Measurements from ENCODE around the gene RMDN3. TPM values are rescaled to one million over a fixed set of nuclear protein-coding genes. Genes with fewer than 3 reads are reported as not detected.
A peak's percentile ranks its signal among the peaks of the same experiment; 100 is the strongest.

Gene RMDN3
- total RNA-seq, 4 donors from 2014 or later: 29.2 to 39.8 (median 31.7) TPM

GRCh38 chr15:40766194-40766815 lies 11.3 kb upstream of the RMDN3 start:
- DNase-seq: no peak
- WGBS, 2 donors: 81 to 87% methylated on average over 5 to 7 of the region's 7 CpGs
- peaks cover 18 to 50% of the 10 kb centered on the region in 2 donors for H3K4me1 ChIP-seq
- peaks cover 0 to 3% of the 10 kb centered on the region in 2 donors for H3K36me3 ChIP-seq
- H3K9me3 ChIP-seq: no peaks in the 10 kb centered on the region
- TF ChIP-seq CTCF (IDR thresholded peaks at IDR 0.05) (no peak), POLR2A (IDR thresholded peaks at IDR 0.05) (no peak)
- no peak overlapping the region for H3K4me3 ChIP-seq (replicated peaks in 1 of 3)
- no peaks in the 10 kb centered on the region for H3K27me3 ChIP-seq
- intact Hi-C loops (cut with DNase I): loop anchor here (10.0 kb wide), 1 partner anchor 128 kb away; the partner anchor contains the start of gene VPS18
- no peak overlapping the region for H3K27ac ChIP-seq

GRCh38 chr15:40764629-40765103 lies 9.6 kb upstream of the RMDN3 start:
- H3K9me3 ChIP-seq: no peaks in the 10 kb centered on the region
- H3K4me3 ChIP-seq (replicated peaks in 1 of 3): peak overlapping the region in 2 of 3 donors; percentile 6 to 48
- peaks cover 0 to 3% of the 10 kb centered on the region in 2 donors for H3K36me3 ChIP-seq
- peaks cover 18 to 42% of the 10 kb centered on the region in 2 donors for H3K4me1 ChIP-seq
- no peak for TF ChIP-seq CTCF (IDR thresholded peaks at IDR 0.05)
- no peak for TF ChIP-seq POLR2A (IDR thresholded peaks at IDR 0.05)
- DNase-seq: peak in 1 of 2 donors; percentile 24
- WGBS, 2 donors: 28 to 34% methylated on average over 8 of the region's 8 CpGs
- H3K27me3 ChIP-seq: no peaks in the 10 kb centered on the region
- peak overlapping the region; percentile 70 to 87 (median 76) for H3K27ac ChIP-seq
- intact Hi-C loops (cut with DNase I): loop anchor here (10.0 kb wide), 1 partner anchor 130 kb away; the partner anchor contains the start of gene VPS18

GRCh38 chr15:40763801-40764628 lies 9.0 kb upstream of the RMDN3 start, which contains the start of gene GCHFR:
GCHFR (plus strand) TSS chr15:40764068; CDS start chr15:40764181, 113 bp downstream.
- Histone ChIP-seq H3K9me3 (no peaks in the 10 kb centered on the region), H3K27ac (peak within 1 kb of the TSS; percentile 70 to 87 (median 76)), H3K4me1 (peaks cover 18 to 35% of the 10 kb centered on the region in 2 donors), H3K36me3 (peaks cover 0 to 3% of the 10 kb centered on the region in 2 donors), H3K27me3 (no peaks in the 10 kb centered on the region), H3K4me3 (replicated peaks in 1 of 3) (peak within 1 kb of the TSS; percentile 2 to 48 (median 6))
- peak; percentile 86 to 88 for DNase-seq
- 0% methylated on average over 8 to 11 of the region's 75 CpGs for WGBS, 2 donors
- TF ChIP-seq CTCF (IDR thresholded peaks at IDR 0.05): peak in 3 of 6 experiments; percentile 27 to 48 (median 48)
- peak in 1 of 2 donors; percentile 67 for TF ChIP-seq POLR2A (IDR thresholded peaks at IDR 0.05)
- intact Hi-C loops (cut with DNase I): loop anchor here (10.0 kb wide), 1 partner anchor 131 kb away; the partner anchor contains the start of gene VPS18

GRCh38 chr15:40762919-40763800 lies 8.1 kb upstream of the RMDN3 start:
- DNase-seq: peak; percentile 81 to 85
- peak overlapping the region; percentile 70 to 87 (median 76) for H3K27ac ChIP-seq
- peaks cover 18 to 28% of the 10 kb centered on the region in 2 donors for H3K4me1 ChIP-seq
- no peaks in the 10 kb centered on the region for H3K27me3 ChIP-seq
- WGBS, 2 donors: 35 to 36% methylated on average over 44 to 45 of the region's 55 CpGs
- intact Hi-C loops (cut with DNase I): loop anchor here (10.0 kb wide), 1 partner anchor 132 kb away; the partner anchor contains the start of gene VPS18
- no peak for TF ChIP-seq CTCF (IDR thresholded peaks at IDR 0.05)
- no peak for TF ChIP-seq POLR2A (IDR thresholded peaks at IDR 0.05)
- H3K4me3 ChIP-seq (replicated peaks in 1 of 3): peak overlapping the region; percentile 2 to 48 (median 6)
- H3K36me3 ChIP-seq: peaks cover 0 to 3% of the 10 kb centered on the region in 2 donors
- no peaks in the 10 kb centered on the region for H3K9me3 ChIP-seq
